ENCODE measurements around the gene ZER1.
"Not testable (repeated sequence)": the region's sequence is repeated elsewhere in the genome, so short reads cannot be mapped to it uniquely, and the experiment has no call there.

Gene ZER1

GRCh38 chr9:128771745-128772519 is at the start of gene ZER1:
ZER1 (minus strand) TSS chr9:128771927; CDS start chr9:128755565, 16,362 bp downstream.
- DNase-seq: peak; percentile 82

DNA sequence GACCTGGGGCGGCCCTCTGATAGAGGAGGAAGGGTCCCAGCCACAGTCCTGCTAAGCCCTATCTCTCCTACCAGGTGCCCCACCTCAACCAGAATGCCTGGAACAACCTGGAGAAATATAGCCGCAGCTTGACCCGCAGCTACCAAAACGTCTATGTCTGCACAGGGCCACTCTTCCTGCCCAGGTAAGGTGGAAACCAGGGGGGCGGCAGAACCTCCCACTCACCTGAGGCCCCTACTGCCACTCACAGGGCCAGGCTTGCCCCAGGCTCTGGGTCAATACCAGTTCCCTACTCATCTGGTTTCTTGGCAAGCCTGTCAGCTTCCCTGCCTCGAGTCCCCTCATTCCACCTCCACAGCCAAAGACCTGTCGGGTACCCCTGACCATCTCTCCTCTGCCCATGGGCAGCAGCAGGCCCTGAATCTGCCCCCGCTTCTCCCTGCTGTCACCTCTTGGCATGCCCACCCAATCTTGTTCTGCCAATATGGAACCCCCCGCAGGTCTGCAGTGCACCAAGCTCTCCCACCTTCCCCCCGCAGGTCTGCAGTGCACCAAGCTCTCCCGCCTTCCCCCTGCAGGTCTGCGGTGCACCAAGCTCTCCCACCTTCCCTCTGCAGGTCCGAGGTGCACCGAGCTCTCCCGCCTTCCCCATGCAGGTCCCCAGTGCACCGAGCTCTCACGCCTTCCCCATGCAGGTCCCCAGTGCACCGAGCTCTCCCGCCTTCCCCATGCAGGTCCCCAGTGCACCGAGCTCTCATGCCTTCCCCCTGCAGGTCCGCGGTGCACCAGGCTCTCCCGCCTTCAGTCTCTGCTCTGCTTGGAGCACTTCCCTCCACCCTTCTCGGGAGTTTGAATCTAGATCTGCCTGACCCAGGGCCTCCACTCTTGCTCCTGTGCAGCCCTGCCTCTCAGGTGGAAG is 49.2 kb upstream of the ZER1 start:
- DNase-seq: no peak

DNA sequence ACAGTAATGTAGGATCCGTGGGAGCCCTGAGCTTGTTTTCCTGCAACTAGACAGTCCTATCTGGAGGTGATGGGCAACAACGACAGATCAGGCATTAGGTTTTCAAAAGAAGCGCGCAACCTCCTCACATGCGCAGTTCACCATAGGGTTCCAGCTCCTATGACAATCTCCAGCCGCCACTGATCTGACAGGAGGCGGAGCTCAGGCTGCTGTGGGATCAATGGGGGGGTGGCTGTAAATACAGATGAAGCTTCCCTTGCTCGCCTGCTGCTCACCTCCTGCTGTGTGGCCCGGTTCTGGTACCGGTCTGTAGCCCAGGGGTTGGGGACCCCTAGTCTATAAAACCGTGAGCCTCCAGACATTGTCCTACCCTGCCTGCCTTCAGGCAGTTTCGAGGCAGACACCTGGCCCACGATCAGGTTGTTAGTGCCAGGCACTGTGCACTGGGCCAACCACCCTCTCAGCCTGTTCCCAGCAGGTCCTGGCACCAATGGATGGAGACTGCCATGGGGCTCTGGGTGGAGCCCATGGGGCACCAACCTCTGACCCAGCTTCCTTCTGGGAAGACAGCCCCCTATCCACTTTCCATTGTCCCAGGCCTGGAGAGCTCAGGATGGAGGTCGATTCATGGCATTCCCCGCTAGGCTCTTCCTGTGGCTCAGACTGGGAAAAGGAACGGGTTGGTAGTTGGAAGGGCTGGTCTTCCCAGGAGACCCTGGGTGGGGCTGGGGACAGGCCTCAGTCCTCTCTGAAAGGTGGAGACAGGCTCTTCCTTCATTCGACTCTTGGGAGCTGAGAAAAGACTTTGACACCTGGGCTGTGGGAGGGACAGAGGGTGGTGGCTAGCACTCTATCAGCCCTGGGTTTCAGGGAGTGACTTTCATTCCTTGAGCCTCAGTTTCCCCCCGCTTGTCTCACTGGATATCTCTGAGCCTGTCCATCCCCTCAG is 48.3 kb upstream of the ZER1 start:
- no peak for DNase-seq

DNA sequence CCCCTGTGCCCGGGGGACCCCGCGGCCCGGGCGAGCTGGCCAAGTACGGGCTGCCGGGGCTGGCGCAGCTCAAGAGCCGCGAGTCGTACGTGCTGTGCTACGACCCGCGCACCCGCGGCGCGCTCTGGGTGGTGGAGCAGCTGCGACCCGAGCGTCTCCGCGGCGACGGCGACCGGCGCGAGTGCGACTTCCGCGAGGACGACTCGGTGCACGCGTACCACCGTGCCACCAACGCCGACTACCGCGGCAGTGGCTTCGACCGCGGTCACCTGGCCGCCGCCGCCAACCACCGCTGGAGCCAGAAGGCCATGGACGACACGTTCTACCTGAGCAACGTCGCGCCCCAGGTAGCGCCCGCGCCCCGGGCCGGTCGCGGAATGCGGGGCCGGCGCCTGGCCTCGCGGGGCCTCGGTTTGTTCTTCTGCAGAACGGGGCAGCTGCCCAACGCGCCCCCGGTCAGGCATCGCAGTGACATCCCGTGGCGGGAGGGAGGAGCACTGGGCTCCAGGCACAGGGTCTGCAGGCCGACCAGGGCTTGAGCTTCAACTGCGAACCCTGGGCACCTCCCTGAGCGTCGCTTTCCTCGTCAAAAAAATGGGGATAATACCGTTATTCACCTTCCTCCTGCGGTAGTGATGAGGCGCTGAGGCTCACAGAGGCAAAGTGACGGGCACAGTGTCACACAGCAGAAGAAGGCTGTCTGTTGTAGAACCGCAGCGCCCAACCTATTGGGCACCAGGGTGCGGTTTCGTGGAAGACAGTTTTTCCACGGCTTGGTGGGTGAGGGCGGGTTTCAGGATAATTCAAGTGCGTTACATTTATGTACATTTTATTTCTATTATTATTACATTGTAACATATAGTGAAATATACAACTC is 47.4 kb upstream of the ZER1 start:
- peak; percentile 8 for DNase-seq

DNA sequence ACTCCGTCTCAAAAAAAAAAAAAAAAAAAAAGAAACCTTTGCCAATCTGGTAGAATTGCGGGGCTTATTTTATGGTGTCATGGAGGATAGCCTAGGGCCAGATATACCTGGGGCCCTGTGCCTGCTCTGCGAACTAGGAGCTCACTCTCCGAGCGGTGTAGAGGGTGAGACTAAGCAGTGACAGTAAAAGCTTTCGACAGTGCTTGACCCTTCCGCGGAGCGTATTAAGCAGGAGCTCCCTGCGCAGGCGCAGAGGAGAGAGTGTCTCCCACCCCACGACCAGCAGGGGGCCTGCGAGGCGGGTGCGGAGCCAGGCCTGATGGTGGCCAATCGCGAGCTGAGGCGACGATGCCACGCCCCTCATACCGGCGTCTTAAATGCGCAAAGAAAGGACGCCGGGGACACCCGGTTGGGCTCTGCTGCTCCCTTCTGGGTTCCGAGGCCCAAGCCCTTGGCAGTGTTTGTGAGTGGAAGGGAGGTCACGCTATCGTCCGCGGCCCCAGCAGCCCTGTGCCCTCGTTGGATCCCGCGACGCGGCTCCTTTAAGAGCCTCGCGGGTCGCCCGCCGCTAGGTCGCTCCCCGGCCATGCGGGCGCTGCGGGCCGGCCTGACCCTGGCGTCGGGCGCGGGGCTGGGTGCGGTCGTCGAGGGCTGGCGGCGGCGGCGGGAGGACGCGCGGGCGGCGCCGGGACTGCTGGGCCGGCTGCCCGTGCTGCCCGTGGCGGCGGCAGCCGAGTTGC is 46.5 kb upstream of the ZER1 start, which contains the start of gene ENDOG:
Gene ENDOG (plus strand): TSS at position 402 of the 740 bp plus-strand sequence. CDS start 185 bp downstream, at position 587.
- peak; percentile 93 for DNase-seq

GRCh38 chr9:128810873-128811272 is 39.1 kb upstream of the ZER1 start:
- no peak for DNase-seq

- DNase-seq: no peak
Measured at GRCh38 chr9:128809831-128810230, 38.1 kb upstream of the ZER1 start.

- no peak for DNase-seq
Measured at GRCh38 chr9:128809036-128809599, 37.4 kb upstream of the ZER1 start.

DNA sequence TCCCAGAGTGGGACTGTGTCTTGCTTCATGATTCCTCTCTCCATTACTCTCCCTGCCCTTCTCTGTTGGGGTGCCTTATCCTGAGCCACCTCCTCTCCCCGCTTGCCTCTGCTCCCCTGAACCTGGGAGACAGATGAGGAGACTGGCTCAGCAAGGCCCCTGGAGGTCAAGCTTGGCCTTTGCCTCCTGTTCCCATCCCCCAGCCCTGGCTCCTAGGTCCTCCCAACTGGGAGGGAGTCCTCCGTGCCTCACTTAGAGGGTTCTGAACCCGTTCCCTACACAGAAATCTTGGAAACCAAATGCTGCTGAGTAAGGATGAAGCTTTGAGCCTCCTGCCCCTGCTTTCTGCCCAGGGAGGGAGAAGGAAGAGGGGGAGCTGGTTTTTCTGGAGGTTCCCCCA is 36.8 kb upstream of the ZER1 start:
- DNase-seq: no peak

GRCh38 chr9:128807827-128808226 is 36.1 kb upstream of the ZER1 start:
- DNase-seq: no peak

DNA sequence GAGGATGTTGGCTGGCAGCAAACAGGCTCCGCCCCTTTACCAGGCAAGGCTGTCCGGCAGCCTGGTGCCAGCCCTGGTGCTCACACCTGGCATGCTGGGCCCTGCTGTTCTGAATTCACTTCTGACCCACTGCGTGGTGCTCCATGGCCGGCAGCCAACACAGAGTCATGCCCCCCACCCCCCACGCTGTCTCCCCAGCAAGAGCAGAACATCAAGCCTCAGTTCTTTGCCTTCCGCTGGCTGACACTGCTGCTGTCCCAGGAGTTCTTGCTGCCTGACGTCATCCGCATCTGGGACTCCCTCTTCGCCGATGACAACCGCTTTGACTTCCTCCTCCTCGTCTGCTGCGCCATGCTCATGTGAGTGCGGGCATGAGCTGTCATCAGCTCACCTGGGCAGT is 33.9 kb upstream of the ZER1 start:
- DNase-seq: no peak

DNA sequence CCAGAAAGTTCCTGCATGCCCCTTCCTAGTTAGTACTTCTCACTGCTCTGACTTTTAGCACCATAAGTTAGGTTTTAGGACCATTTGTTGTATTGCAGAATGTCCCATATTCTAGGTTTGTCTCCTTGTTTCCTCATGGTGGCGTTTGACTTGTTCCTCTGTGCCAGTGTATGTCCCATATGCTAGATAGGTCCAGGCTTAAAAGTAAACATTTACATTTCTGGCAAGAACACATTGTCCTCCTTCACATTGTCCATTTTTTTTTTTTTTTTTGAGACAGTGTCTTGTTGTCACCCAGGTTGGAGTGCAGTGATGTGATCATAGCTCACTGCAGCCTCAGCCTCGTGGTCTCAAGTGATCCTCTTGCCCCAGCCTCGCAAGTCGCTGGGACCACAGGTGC is 30.8 kb upstream of the ZER1 start:
- no peak for DNase-seq

DNA sequence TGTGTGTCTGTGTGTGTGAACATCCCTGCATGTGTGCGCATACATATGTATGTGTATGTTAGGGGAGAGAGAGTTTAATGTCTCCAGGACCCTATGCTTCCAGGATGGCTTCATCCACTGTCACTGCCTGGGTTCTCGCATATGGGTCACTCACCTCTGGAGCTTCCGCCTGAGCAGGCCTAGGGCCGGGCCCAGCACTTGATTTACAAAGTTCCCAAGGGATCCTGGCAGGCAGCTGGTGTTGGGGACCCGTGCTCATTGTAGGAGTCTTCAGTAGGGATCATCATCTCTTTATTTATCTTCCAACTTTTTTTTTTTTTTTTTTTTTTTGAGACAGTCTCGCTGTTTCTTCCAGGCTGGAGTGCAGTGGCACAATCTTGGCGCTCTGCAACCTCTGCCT is 28.3 kb upstream of the ZER1 start:
- DNase-seq: no peak

DNA sequence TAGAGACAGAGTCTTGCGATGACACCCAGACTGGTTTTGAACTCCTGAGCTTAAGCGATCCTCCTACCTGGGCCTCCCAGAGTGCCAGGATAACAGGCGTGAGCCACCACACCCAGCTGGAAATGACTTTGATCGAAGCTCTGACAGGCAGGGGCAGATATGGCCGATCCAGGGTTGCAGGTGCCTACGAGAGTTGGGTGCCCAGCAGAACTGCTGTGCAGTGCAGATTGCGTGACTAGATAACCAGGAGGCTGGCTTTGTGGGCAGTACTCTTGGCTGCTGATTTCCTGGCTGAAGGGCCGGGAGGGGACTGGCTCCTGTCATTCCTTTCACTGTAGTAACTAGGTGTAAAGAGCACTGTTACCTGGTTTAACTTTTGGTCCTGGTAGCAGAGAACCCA is 27.2 kb upstream of the ZER1 start:
- no peak for DNase-seq

DNA sequence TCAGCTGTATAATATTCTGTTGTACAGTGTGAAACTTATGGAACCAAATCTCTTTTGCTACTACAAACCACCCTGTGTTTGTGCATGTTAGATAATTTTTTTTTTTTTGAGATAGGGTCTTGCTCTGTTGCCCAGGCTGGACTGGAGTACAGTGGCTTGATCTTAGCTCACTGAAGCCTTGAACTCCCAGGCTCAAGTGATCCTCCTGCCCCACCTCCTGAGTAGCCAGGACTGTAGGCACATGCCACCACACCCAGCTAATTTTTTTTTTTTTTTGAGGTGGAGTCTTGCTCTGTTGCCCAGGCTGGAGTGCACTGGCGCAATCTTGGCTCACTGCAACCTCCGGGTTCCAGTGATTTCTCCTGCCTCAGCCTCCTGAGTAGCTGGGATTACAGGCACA is 23.2 kb upstream of the ZER1 start:
- not testable (repeated sequence) for DNase-seq

DNA sequence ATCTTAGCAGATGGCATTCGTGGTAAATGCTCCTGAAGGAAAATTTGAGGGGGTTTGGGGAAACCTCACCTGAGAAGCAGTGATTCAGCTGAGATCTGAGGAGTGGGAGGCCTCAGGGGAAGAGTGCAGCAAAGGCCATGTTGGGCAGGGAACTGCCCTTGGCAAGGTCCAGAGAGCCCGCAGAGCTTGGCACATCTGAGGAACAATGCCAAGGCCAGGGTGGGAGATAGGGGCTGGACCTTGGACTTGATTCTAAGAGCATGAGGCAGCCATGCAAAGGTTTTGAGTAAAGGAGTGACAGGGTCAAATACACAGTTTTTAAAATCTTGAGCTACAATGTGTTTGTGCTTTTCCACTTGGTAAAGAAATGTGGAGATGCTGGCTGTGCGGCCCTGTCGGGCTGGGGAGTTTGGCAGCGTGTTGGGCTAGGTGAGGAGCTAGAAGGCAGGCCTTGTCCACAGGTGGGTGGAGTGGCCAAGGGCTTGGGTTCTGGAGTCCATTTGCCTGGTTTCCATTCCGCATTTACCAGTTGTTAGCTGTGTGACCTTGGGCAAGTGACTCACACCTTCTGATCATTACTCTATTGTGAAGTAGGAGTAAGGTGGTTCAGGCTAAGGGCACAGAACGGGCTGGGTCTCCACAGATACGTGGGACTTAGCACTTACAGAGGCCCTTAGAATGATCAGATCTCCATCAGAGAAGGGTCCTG is 21.4 kb upstream of the ZER1 start:
- no peak for DNase-seq

DNA sequence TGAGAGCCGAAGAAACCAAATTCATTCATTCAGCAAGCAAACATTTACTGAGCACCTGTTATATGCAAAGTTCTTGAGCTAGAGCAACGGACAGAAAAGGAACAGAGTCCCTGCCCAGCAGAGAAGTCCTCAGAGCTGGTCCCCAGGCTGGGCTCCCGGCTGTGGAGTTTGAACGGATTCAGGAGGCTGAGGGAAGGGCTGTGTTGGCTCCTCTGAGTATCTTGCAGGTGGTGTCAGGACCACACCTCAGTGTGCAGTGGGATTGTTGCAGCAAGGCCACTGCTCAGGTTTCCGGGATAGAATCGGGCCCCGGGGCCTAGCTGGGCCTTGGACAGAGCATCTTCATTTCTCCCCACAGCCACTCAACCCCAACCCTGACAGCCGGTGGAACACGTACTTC is 20.4 kb upstream of the ZER1 start:
- DNase-seq: no peak

DNA sequence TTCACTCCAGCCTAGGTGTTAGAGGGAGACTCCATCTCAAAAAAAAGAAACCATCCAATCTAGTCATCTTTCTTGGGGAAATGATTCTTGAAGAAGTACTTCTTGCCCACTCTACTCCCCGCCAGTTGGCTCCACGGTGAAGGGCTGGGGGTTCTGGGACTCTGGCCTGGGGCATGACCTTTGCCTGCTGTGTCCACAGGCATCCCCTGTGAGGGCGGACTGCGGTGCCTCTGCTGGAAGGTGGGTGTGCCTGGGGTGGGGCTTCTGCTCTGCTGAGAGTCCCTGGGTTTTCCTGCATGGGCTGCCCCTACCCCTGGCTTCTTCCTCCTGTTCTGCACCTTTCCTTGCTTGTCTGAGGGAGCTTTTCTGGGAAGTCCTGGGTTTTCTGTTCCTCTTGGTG is 18.8 kb upstream of the ZER1 start:
- DNase-seq: no peak

DNA sequence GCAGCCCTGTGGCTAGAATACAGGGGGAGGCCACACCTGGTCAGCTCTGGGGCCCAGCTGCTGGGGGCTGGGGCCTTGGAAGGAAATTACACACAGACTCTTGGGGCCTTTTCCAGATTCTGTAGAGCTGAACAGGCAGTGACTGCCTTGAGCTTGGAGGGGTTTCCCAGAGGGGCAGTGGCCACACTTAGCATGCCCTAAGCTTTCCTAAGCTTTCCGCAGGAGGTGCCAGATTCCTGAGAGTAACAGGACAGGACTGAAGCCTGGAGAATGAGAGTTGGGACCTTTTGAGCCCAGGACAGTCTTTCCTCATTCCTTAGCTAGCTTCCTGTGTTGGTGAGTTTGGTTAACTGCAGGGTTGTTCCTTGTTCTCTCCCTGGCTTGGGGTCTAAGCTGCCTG is 16.7 kb upstream of the ZER1 start:
- no peak for DNase-seq

DNA sequence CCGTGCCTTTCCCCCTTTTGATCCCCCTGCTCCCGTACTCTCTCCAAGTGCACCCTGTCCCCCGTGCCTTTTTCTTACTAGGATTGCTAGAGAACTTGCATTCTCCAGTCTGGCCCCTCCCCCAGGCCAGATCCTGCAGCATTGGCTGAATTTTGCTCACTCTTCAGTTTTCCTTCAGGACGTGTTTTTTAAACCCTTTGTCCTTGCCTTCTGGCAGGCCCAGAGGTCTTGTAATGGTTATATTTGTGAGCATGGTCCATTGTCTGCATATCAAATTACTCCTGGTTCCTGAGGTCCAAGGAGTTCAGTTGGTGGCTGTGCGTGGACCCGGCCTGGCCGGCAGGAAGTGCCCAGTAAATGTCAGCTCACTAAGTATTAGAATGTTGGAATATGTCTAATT is 15.9 kb upstream of the ZER1 start:
- DNase-seq: no peak
